Measurements from ENCODE around the gene PITPNC1. TPM values are rescaled to one million over a fixed set of nuclear protein-coding genes. Genes with fewer than 3 reads are reported as not detected.
"Not testable (repeated sequence)": the region's sequence is repeated elsewhere in the genome, so short reads cannot be mapped to it uniquely, and the experiment has no call there.

Gene PITPNC1
- total RNA-seq, result 70.9 TPM

DNA sequence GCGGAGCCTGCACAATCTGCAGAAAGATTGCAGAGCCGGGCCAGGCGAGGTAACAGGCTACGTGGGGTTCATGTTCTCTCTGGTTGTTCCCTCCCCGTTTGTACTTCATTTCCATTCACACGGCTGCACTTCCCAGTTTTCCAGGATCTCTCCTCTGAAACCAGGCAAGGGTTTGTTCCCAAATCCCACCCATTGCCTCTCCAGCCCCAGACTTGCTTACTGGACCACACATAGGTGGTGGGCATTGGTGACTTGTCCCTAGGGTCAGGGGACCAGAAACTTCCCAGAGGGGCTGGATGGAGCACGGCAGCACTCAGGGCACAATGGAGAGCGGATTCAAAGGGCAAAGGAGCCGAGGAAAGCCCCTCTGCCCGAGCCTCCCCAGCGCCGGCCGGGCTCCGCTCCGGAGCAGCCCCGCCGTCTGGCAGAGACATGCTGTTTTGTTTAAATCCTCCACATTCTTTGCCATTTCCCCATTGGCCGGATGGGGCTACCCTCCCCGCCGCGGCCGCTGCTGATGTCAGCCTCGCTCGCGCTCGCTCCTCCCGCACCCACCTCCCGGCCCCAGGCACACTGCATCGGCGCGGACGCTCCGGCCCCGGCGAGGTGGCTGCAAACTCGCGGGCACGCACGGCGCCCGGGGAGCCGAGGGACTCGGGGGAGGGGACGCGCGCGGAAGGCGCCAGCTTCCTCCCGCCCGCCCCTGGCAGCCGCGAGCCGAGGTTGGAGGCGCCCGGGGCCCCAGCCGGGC lies at the start of gene PITPNC1:
Gene PITPNC1 (plus strand): TSS at position 545 of the 751 bp plus-strand sequence.
- DNase-seq (ENCODE audit: low spot score in 2 of 2) (peak; percentile 79 to 84), FAIRE-seq (no peak)

DNA sequence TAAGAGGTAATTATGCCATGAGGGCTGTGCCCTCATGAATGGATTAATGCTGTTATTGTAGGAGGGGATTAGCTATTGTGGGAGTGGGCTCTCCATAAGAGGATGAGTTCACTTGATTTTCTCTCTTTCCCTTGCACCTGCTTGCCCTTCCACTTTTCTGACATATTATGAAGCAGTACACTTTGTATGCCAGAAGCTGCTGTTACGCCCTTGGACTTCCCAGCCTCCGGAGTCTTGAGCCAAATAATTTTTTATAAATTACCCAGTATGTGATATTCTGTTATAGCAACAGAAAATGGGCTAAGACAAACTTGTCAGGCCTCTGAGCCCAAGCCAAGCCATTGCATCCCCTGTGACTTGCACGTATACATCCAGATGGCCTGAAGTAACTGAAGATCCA lies 49.1 kb upstream of the PITPNC1 start:
- FAIRE-seq (no peak), DNase-seq (ENCODE audit: low spot score in 2 of 2) (no peak)

- not testable (repeated sequence) for FAIRE-seq; DNase-seq (ENCODE audit: low spot score in 2 of 2)
Measured at GRCh38 chr17:67331381-67332161, 45.5 kb upstream of the PITPNC1 start.

- FAIRE-seq; DNase-seq (ENCODE audit: low spot score in 2 of 2): not testable (repeated sequence)
Measured at GRCh38 chr17:67332162-67332508, 44.9 kb upstream of the PITPNC1 start.

DNA sequence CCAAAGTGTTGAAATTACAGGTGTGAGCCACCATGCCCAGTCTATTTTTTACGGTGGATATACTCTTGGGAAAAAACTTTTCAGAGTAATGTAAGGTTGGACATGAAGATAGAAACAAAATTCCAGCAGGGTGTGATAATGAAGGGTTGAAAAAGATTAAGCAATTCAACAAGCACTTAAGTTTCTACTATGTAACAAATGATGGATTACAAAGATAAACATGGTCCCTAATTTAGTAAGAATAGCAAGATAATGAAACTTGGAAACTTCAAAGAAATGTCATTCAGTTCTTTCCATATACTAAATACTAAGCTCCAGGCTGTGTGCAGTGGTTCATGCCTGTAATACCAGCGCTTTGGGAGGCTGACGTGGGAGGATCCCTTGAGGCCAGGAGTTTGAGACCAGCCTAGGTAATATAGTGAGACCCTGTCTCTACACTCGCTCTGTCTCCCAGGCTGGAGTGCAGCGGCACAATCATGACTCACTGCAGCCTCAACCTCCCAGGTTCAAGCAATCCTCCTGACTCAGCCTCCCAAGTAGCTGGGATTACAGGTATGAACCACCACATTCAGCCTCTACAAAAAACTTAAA lies 41.7 kb upstream of the PITPNC1 start:
- FAIRE-seq (no peak), DNase-seq (ENCODE audit: low spot score in 2 of 2) (no peak)

GRCh38 chr17:67336859-67337258 lies 40.2 kb upstream of the PITPNC1 start:
- DNase-seq (ENCODE audit: low spot score in 2 of 2) (no peak), FAIRE-seq (no peak)

DNA sequence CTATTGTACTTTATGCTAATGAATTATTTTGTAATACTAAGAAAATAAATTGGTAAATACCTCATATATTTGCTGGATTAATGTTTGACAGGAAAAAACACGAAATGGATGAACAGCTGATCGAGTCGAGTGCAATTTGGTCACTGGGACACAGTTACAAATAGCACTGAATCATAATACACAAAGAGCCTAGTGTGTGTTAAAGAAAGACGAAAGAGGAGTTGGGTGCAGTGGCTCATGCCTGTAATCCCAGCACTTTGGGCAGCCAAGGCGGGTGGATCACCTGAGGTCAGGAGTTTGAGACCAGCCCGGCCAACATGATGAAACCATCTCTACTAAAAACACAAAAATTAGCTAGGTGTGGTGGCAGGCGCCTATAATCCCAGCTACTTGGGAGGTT lies 38.7 kb upstream of the PITPNC1 start:
- DNase-seq (ENCODE audit: low spot score in 2 of 2); FAIRE-seq: not testable (repeated sequence)

DNA sequence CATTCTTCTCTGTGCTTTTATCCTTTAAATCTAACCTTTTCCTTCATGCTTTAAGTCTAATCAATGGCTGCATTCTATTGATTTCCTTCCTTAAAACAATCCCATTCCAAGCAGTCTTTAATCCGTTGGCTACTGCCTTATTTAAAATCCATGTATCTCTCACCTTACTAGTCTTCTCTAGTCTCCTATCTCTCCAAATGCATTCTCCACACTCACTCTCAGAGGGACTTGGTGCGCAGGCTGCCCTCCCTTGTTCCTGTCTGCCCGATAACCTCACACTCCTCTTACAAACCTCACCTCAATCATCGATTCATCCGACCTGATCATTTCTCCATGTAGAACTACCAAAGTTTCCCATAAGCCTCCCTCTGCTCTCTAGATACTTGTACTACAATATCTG lies 33.8 kb upstream of the PITPNC1 start:
- no peak for DNase-seq (ENCODE audit: low spot score in 2 of 2)
- no peak for FAIRE-seq

GRCh38 chr17:67347826-67348225 lies 29.3 kb upstream of the PITPNC1 start:
- DNase-seq (ENCODE audit: low spot score in 2 of 2), result no peak
- no peak for FAIRE-seq

- no peak for FAIRE-seq
- DNase-seq (ENCODE audit: low spot score in 2 of 2), result no peak
Measured at GRCh38 chr17:67349420-67349819, 27.7 kb upstream of the PITPNC1 start.

DNA sequence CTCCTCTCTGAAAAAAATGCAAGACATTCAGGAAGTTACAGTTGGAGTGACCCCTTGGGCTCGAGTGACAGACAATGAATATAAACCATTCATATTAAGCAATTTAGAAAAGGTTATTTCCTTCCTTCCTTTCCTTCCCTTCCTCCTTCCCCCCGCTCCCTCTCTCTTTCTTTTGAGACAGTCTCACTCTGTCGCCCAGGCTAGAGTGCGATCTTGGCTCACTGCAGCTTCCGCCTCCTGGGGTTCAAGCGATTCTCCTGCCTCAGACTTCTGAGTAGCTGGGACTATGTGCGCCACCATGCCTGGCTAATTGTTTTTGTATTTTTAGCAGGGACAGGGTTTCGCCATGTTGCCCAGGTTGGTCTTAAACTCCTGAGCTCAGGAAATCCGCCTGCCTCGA lies 23.9 kb upstream of the PITPNC1 start:
- FAIRE-seq (no peak), DNase-seq (ENCODE audit: low spot score in 2 of 2) (no peak)

- DNase-seq (ENCODE audit: low spot score in 2 of 2) (no peak), FAIRE-seq (no peak)
Measured at GRCh38 chr17:67353929-67354574, 23.0 kb upstream of the PITPNC1 start.

GRCh38 chr17:67358612-67359011 lies 18.5 kb upstream of the PITPNC1 start:
- no peak for FAIRE-seq
- no peak for DNase-seq (ENCODE audit: low spot score in 2 of 2)

- FAIRE-seq (no peak), DNase-seq (ENCODE audit: low spot score in 2 of 2) (no peak)
Measured at GRCh38 chr17:67359960-67360791, 16.9 kb upstream of the PITPNC1 start.

DNA sequence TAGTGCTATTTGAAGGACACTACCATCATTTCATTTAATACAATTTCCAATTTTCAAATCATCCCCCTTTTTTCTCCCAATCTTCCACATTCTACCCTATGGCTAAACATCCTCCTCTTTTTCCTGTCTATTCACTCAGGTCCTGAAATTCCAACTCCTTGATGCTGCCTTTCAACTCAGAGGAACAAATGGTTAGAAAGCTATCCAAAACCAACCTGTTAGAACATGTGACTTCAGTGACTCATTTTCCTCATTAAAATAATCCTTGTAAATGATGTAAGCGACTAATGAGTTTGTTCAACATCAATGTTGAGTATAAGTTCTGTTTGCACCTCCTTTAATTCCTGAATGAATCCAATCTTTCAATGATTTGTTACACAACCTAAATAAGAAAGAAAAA lies 16.2 kb upstream of the PITPNC1 start:
- DNase-seq (ENCODE audit: low spot score in 2 of 2), result no peak
- no peak for FAIRE-seq

GRCh38 chr17:67362173-67362572 lies 14.9 kb upstream of the PITPNC1 start:
- FAIRE-seq (no peak), DNase-seq (ENCODE audit: low spot score in 2 of 2) (no peak)

- no peak for FAIRE-seq
- DNase-seq (ENCODE audit: low spot score in 2 of 2), result no peak
Measured at GRCh38 chr17:67364847-67365737, 12.0 kb upstream of the PITPNC1 start.

- FAIRE-seq, result no peak
Measured at GRCh38 chr17:67365738-67366192, 11.3 kb upstream of the PITPNC1 start.

More at GRCh38 chr17:67365738-67366192, 11.3 kb upstream of the PITPNC1 start:
- no peak for DNase-seq (ENCODE audit: low spot score in 2 of 2)
